Brain microvascular endothelial cell (primary cell): ENCODE results near the gene GDPD5.

ENCODE experiments used
- DNase-seq: peaks from one replicate; pipeline ENCODE4 v3.0.0-alpha.2; 2020
- H3K27ac ChIP-seq: fragments of 250-450 bp; sonication (Bioruptor Pico); 2 replicates; pipeline ENCODE4 v1.5.1; 2020; ENCODE audit warnings: mild to moderate bottlenecking, moderate library complexity
- H3K27me3 ChIP-seq: fragments of 250-450 bp; sonication (Bioruptor Pico); replicated peaks from 2 replicates; pipeline ENCODE4 v1.5.1; 2020; ENCODE audit warnings: mild to moderate bottlenecking
- H3K36me3 ChIP-seq: fragments of 250-450 bp; sonication (Bioruptor Pico); replicated peaks from 2 replicates; pipeline ENCODE4 v1.5.1; 2020; ENCODE audit warnings: mild to moderate bottlenecking
- H3K4me3 ChIP-seq: 2 replicates; pipeline ENCODE4 v1.5.1; 2011; ENCODE audit warnings: low read depth, mild to moderate bottlenecking, control low read depth, low read length, moderate library complexity
- CTCF ChIP-seq: IDR thresholded peaks from 2 replicates; pipeline ENCODE4 v1.5.1; 2011; ENCODE audit warnings: low read depth, mild to moderate bottlenecking, moderate library complexity, low read length, control low read depth, inconsistent platforms; ENCODE audit errors: missing control alignments
- in situ Hi-C: cut with HindIII; loops from 2 replicates; pipeline ENCODE4 v1.10.0; 2017; ENCODE audit warnings: low sequenced_read_pairs, low pct_ligation_motif_present

The GDPD5 gene

GRCh38 chr11:75463106-75463774 lies 62.5 kb downstream of the GDPD5 start:
- H3K36me3 ChIP-seq: no peaks in the 10 kb centered on the region
- in situ Hi-C loops: no loop called here
- H3K27ac ChIP-seq: no peak overlapping the region
- no peak for DNase-seq
- no peak for TF ChIP-seq CTCF
- H3K27me3 ChIP-seq: no peaks in the 10 kb centered on the region
- H3K4me3 ChIP-seq: no peak overlapping the region

- Histone ChIP-seq H3K27ac (no peak overlapping the region), H3K36me3 (no peaks in the 10 kb centered on the region), H3K4me3 (no peak overlapping the region), H3K27me3 (no peaks in the 10 kb centered on the region)
- in situ Hi-C loops: no loop called here
- no peak for TF ChIP-seq CTCF
- no peak for DNase-seq
Observed at GRCh38 chr11:75462117-75462653, 63.6 kb downstream of the GDPD5 start.

- in situ Hi-C loops: no loop called here
- DNase-seq: no peak
- Histone ChIP-seq H3K36me3 (no peaks in the 10 kb centered on the region), H3K4me3 (no peak overlapping the region), H3K27me3 (no peaks in the 10 kb centered on the region), H3K27ac (no peak overlapping the region)
- no peak for TF ChIP-seq CTCF
Observed at GRCh38 chr11:75461151-75461550, 64.6 kb downstream of the GDPD5 start.

- Histone ChIP-seq H3K27ac (no peak overlapping the region), H3K27me3 (no peaks in the 10 kb centered on the region), H3K36me3 (no peaks in the 10 kb centered on the region), H3K4me3 (no peak overlapping the region)
- no peak for DNase-seq
- TF ChIP-seq CTCF: no peak
- in situ Hi-C loops: no loop called here
Observed at GRCh38 chr11:75456596-75457183, 69.1 kb downstream of the GDPD5 start.

GRCh38 chr11:75454987-75455386 lies 70.8 kb downstream of the GDPD5 start:
- TF ChIP-seq CTCF: no peak
- Histone ChIP-seq H3K4me3 (no peak overlapping the region), H3K36me3 (no peaks in the 10 kb centered on the region), H3K27ac (no peak overlapping the region), H3K27me3 (no peaks in the 10 kb centered on the region)
- no peak for DNase-seq
- in situ Hi-C loops: no loop called here
